Liver (tissue), 9 donors: ENCODE results near the gene CCDC88C. TPM values are rescaled to one million over a fixed set of nuclear protein-coding genes. Genes with fewer than 3 reads are reported as not detected.

ENCODE experiments used
- DNase-seq: peaks from one replicate; pipeline ENCODE4 v3.0.0-alpha.2; 2017; ENCODE audit warnings: low spot score
- H3K27ac ChIP-seq, 2 donors: one replicate each; pipeline ENCODE4 v1.7.0; 2013; ENCODE audit warnings: inconsistent platforms in 2 of 2, low read length in 2 of 2, control low read depth in 1 of 2, low read depth in 1 of 2, mild to moderate bottlenecking in 1 of 2
- H3K27me3 ChIP-seq, 4 donors: one replicate each; pipeline versions ENCODE4 v1.6.1 to v1.7.0; 2013; ENCODE audit warnings: low read length in 3 of 4, inconsistent platforms in 1 of 4, mild to moderate bottlenecking in 1 of 4, moderate library complexity in 1 of 4; ENCODE audit not compliant: control insufficient read depth in 4 of 4, insufficient read depth in 4 of 4
- H3K36me3 ChIP-seq, 4 donors: one replicate each; pipeline versions ENCODE4 v1.6.1 to v1.7.0; 2013; ENCODE audit warnings: low read length in 3 of 4, mild to moderate bottlenecking in 3 of 4, low read depth in 1 of 4, moderate library complexity in 1 of 4; ENCODE audit not compliant: control insufficient read depth in 4 of 4, insufficient read depth in 3 of 4
- H3K4me1 ChIP-seq, 4 donors: one replicate each; pipeline versions ENCODE4 v1.6.1 to v1.7.0; 2013; ENCODE audit warnings: low read length in 3 of 4, mild to moderate bottlenecking in 3 of 4, moderate library complexity in 1 of 4; ENCODE audit not compliant: control insufficient read depth in 4 of 4, insufficient read depth in 4 of 4
- H3K4me3 ChIP-seq, 3 donors: one replicate each; pipeline versions ENCODE4 v1.6.1 to v1.7.0; 2013; ENCODE audit warnings: low read length in 3 of 3, control low read depth in 1 of 3, low read depth in 1 of 3, mild to moderate bottlenecking in 1 of 3
- H3K9ac ChIP-seq, 2 donors: one replicate each; pipeline ENCODE4 v1.7.0; 2013; ENCODE audit warnings: low read length in 2 of 2, mild to moderate bottlenecking in 2 of 2, moderate library complexity in 2 of 2, control low read depth in 1 of 2, low read depth in 1 of 2
- H3K9me3 ChIP-seq, 4 donors: one replicate each; pipeline versions ENCODE4 v1.6.1 to v1.7.0; 2013; ENCODE audit warnings: low read length in 3 of 4; ENCODE audit not compliant: control insufficient read depth in 4 of 4
- EGR1 ChIP-seq, 2 donors: IDR thresholded peaks; 2 replicates each; pipeline ENCODE4 v1.6.1; 2016 to 2018; ENCODE audit warnings: antibody characterized with exemption in 2 of 2, low read depth in 2 of 2
- FOXA1 ChIP-seq: IDR thresholded peaks from 2 replicates; pipeline ENCODE4 v1.6.1; 2016; ENCODE audit warnings: antibody characterized with exemption
- FOXA2 ChIP-seq: IDR thresholded peaks from 2 replicates; pipeline ENCODE4 v1.6.1; 2016; ENCODE audit warnings: antibody characterized with exemption
- GABPA ChIP-seq, 2 donors: IDR thresholded peaks in 1 of 2; conservative IDR thresholded peaks in 1 of 2; 2 replicates each; pipeline ENCODE4 v1.6.1; 2016; ENCODE audit warnings: antibody characterized with exemption in 2 of 2, mild to moderate bottlenecking in 1 of 2, moderate library complexity in 1 of 2
- HNF4A ChIP-seq, 2 donors: conservative IDR thresholded peaks; 2 replicates each; pipeline ENCODE4 v1.6.1; 2016; ENCODE audit warnings: antibody characterized with exemption in 2 of 2, mild to moderate bottlenecking in 2 of 2
- HNF4G ChIP-seq: IDR thresholded peaks from 2 replicates; pipeline ENCODE4 v1.6.1; 2016; ENCODE audit warnings: antibody characterized with exemption
- JUND ChIP-seq, 2 donors: IDR thresholded peaks; 2 replicates each; pipeline ENCODE4 v1.6.1; 2016; ENCODE audit warnings: antibody characterized with exemption in 2 of 2
- NR2F2 ChIP-seq: IDR thresholded peaks from 2 replicates; pipeline ENCODE4 v1.6.1; 2016; ENCODE audit warnings: antibody characterized with exemption
- RAD21 ChIP-seq, 2 donors: IDR thresholded peaks; 2 replicates each; pipeline ENCODE4 v1.6.1; 2016; ENCODE audit warnings: antibody characterized with exemption in 2 of 2, mild to moderate bottlenecking in 2 of 2
- RXRA ChIP-seq, 2 donors: IDR thresholded peaks; 2 replicates each; pipeline ENCODE4 v1.6.1; 2017 to 2018; ENCODE audit warnings: antibody characterized with exemption in 2 of 2, mild to moderate bottlenecking in 1 of 2
- SP1 ChIP-seq: IDR thresholded peaks from 2 replicates; pipeline ENCODE4 v1.6.1; 2018; ENCODE audit warnings: antibody characterized with exemption, mild to moderate bottlenecking
- WGBS: extraction: QIAGEN DNeasy Blood & Tissue Kit; methylation state at CpG from one replicate; pipeline ENCODE4 v1.1.7; 2013; 5-methylcytosine and 5-hydroxymethylcytosine counted together
- polyA plus RNA-seq, 2 donors: library from polyadenylated mRNA; stranded (reverse) in 1 of 2; unstranded in 1 of 2; fragments of 200-250 nt in 1 of 2; fragments of >200 nt in 1 of 2; fragmentation: Nextera tagmentation in 1 of 2; extraction: Ambion mirVana in 1 of 2; gene quantifications; one replicate each; pipeline versions ENCODE4 v1.2.1 to v1.2.3, GENCODE V29; 2013 to 2015
- total RNA-seq, 2 donors: library from RNA; depleted of rRNA; stranded (reverse); fragments of >200 nt; gene quantifications; one replicate each; pipeline ENCODE4 v1.2.3, GENCODE V29; 2014
- TF ChIP-seq, protein P1 (sequence below): IDR thresholded peaks from 2 replicates; pipeline ENCODE4 v1.6.1; 2016; ENCODE audit warnings: antibody characterized with exemption, mild to moderate bottlenecking
- TF ChIP-seq, protein P2 (sequence below): fragments of 150-350 bp; IDR thresholded peaks from 2 replicates; pipeline ENCODE4 v1.5.1; 2017; ENCODE audit warnings: improper control_type of control experiment, low read depth, low read length; ENCODE audit not compliant: missing input control
- TF ChIP-seq, protein P3 (sequence below): IDR thresholded peaks from 2 replicates; pipeline ENCODE4 v1.6.1; 2016; ENCODE audit warnings: antibody characterized with exemption
- donor health status: healthy.
- donor health status: healthy.
- donor health status: healthy.
- donor health status: healthy.
- donor health status: healthy.

CCDC88C gene
- total and polyA plus RNA-seq, 4 donors = 1.3 to 10.8 (median 4.0) TPM

DNA sequence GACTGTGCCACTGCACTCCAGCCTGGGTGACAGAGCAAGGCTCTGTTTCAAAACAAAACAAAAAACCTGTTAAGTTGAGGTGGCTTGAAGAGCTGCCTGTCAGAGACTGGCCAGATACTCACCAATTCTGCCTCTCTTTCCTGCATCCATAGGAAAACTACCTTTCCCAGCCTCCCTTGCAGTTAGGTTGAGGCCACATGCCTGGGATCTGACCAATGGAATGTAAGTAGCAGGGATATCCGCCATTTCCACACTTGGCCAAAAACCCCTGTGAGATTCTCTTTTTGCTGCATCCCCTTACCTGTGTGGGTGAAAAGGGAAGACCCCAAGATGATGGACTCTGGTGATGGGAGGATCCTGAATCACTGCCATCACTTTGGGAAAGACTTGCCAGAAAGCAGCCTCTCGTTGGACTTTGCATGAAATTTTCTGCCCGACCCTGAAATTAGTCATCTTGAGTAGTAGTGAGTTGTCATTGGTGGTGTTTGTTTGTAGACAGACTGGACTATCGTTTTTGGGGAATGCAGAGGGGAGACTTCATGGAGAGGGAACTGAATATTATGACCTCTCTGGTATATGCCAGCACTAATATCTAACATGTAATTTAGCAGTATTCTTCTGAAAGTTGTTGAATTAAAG, 187.1 kb downstream of the CCDC88C start:
- Histone ChIP-seq H3K27ac (no peak overlapping the region), H3K36me3 (peaks cover 0 to 11% (median 2%) of the 10 kb centered on the region in 4 donors), H3K9ac (no peak overlapping the region), H3K4me3 (no peak overlapping the region), H3K9me3 (peaks cover 0 to 5% (median 2%) of the 10 kb centered on the region in 4 donors), H3K4me1 (no peaks in the 10 kb centered on the region), H3K27me3 (no peaks in the 10 kb centered on the region)
- 89% methylated on average over 4 of the region's 4 CpGs for WGBS
- TF ChIP-seq FOXA1 (no peak), FOXA2 (no peak)
- no peak for DNase-seq

DNA sequence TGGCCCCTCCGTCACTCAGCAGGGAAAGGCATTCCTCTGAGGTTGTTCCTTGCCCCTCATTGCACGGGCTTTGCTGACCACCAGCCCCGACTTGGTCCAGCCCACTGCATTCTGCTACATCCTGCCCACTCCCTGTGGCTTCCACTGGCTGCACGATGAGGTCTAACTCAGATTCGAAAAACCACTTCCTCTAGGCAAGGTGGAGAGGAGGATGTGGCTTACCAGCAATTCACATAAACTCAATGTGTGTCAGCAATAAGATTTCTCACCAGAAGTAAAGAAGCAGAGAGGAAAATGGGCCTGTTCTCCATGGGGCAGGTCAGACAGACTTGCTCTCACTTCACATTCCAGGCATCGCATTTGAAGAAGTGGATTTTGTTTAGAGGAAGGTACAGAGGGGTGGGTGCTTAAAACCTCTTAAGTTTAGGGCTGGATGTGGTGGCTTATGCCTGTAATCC, 187.8 kb downstream of the CCDC88C start:
- no peaks in the 10 kb centered on the region for H3K27me3 ChIP-seq
- peaks cover under 1 to 17% (median 7%) of the 10 kb centered on the region in 4 donors for H3K36me3 ChIP-seq
- H3K9ac ChIP-seq = no peak overlapping the region
- no peaks in the 10 kb centered on the region for H3K4me1 ChIP-seq
- H3K9me3 ChIP-seq = peaks cover 0 to 5% (median 2%) of the 10 kb centered on the region in 4 donors
- WGBS = 76% methylated on average over 6 of the region's 6 CpGs
- no peak for TF ChIP-seq NR2F2
- TF ChIP-seq JUND (IDR thresholded peaks at IDR 0.05) = no peak
- TF ChIP-seq RAD21 (IDR thresholded peaks at IDR 0.05) = no peak
- no peak for TF ChIP-seq GABPA (IDR thresholded peaks at IDR 0.05 in 1 of 2, conservative IDR thresholded peaks at IDR 0.05 in 1 of 2)
- TF ChIP-seq RXRA (IDR thresholded peaks at IDR 0.05) = no peak
- no peak for TF ChIP-seq EGR1 (IDR thresholded peaks at IDR 0.05; ENCODE audit: low read depth in 2 of 2)
- TF ChIP-seq, protein P1, sequence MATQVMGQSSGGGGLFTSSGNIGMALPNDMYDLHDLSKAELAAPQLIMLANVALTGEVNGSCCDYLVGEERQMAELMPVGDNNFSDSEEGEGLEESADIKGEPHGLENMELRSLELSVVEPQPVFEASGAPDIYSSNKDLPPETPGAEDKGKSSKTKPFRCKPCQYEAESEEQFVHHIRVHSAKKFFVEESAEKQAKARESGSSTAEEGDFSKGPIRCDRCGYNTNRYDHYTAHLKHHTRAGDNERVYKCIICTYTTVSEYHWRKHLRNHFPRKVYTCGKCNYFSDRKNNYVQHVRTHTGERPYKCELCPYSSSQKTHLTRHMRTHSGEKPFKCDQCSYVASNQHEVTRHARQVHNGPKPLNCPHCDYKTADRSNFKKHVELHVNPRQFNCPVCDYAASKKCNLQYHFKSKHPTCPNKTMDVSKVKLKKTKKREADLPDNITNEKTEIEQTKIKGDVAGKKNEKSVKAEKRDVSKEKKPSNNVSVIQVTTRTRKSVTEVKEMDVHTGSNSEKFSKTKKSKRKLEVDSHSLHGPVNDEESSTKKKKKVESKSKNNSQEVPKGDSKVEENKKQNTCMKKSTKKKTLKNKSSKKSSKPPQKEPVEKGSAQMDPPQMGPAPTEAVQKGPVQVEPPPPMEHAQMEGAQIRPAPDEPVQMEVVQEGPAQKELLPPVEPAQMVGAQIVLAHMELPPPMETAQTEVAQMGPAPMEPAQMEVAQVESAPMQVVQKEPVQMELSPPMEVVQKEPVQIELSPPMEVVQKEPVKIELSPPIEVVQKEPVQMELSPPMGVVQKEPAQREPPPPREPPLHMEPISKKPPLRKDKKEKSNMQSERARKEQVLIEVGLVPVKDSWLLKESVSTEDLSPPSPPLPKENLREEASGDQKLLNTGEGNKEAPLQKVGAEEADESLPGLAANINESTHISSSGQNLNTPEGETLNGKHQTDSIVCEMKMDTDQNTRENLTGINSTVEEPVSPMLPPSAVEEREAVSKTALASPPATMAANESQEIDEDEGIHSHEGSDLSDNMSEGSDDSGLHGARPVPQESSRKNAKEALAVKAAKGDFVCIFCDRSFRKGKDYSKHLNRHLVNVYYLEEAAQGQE = no peak
- TF ChIP-seq SP1 = no peak
- H3K27ac ChIP-seq = no peak overlapping the region
- DNase-seq = no peak
- no peak overlapping the region for H3K4me3 ChIP-seq

DNA sequence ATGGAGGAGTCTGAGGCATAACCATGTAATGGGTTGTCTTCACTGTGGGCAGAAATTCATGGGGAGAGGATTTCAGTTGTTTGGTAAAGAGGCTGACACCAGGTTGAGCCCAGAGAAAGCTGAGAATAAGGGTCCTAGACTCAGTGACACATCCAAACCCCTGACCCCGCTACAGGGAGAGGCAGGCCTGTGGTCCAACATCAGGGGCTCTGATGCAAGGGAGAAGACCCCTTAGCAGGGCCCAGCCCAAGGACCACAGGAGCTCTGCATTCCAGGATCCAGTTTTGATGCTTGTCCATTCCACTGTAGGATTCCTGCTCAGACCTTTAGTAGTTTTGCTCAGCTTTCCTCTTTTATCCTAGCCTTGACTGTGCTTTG, 188.6 kb downstream of the CCDC88C start:
- H3K27ac ChIP-seq = no peak overlapping the region
- no peaks in the 10 kb centered on the region for H3K4me1 ChIP-seq
- no peak overlapping the region for H3K4me3 ChIP-seq
- peaks cover 1 to 24% (median 10%) of the 10 kb centered on the region in 4 donors for H3K36me3 ChIP-seq
- no peak for DNase-seq
- H3K9ac ChIP-seq = no peak overlapping the region
- WGBS = 96% methylated on average over 1 of the region's 1 CpG
- TF ChIP-seq, protein P1 = no peak
- no peak for TF ChIP-seq HNF4A (conservative IDR thresholded peaks at IDR 0.05)
- TF ChIP-seq FOXA2 = no peak
- no peak for TF ChIP-seq EGR1 (IDR thresholded peaks at IDR 0.05; ENCODE audit: low read depth in 2 of 2)
- TF ChIP-seq, protein P2, sequence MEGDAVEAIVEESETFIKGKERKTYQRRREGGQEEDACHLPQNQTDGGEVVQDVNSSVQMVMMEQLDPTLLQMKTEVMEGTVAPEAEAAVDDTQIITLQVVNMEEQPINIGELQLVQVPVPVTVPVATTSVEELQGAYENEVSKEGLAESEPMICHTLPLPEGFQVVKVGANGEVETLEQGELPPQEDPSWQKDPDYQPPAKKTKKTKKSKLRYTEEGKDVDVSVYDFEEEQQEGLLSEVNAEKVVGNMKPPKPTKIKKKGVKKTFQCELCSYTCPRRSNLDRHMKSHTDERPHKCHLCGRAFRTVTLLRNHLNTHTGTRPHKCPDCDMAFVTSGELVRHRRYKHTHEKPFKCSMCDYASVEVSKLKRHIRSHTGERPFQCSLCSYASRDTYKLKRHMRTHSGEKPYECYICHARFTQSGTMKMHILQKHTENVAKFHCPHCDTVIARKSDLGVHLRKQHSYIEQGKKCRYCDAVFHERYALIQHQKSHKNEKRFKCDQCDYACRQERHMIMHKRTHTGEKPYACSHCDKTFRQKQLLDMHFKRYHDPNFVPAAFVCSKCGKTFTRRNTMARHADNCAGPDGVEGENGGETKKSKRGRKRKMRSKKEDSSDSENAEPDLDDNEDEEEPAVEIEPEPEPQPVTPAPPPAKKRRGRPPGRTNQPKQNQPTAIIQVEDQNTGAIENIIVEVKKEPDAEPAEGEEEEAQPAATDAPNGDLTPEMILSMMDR = no peak
- TF ChIP-seq, protein P3, sequence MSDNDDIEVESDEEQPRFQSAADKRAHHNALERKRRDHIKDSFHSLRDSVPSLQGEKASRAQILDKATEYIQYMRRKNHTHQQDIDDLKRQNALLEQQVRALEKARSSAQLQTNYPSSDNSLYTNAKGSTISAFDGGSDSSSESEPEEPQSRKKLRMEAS = no peak
- TF ChIP-seq HNF4G = no peak
- no peak for TF ChIP-seq FOXA1
- TF ChIP-seq RAD21 (IDR thresholded peaks at IDR 0.05) = no peak
- no peak for TF ChIP-seq SP1
- H3K27me3 ChIP-seq = no peaks in the 10 kb centered on the region
- peaks cover 0 to 5% (median 2%) of the 10 kb centered on the region in 4 donors for H3K9me3 ChIP-seq
